GM21515 (cell line): ENCODE results near the gene MET.

Source experiments
- ATAC-seq: cut with Tn5 transposase; IDR thresholded peaks from one replicate; pipeline ENCODE4 v1.9.1; 2021; ENCODE audit not compliant: unreplicated experiment

The MET gene

GRCh38 chr7:116842371-116842770, 170.4 kb downstream of the MET start:
- ATAC-seq: no peak

DNA sequence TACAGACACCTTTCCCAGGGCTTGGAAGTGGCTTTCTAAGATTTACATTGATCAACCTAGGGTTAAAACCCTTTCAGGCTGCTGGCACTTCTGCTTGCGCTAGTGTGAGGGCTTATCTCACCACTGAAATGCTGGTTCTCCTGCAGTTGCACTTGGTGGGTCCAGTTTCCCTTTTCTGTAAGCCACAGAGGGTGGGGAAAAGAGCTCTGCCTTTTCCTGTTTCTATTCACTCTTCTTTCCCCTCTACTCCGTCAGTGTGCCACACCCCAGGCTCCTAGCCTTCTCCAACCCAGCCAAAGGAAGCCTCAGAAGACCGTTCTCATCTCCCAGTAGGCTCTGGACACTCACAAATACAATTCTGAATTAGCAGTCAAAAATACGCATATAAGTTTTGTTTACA, 171.4 kb downstream of the MET start:
- ATAC-seq: no peak
